ENCODE measurements around the gene WFDC5. TPM values are rescaled to one million over a fixed set of nuclear protein-coding genes. Genes with fewer than 3 reads are reported as not detected.

Gene WFDC5
- total RNA-seq, 2 experiments from 2014 or later: not detected

- CTCF ChIA-PET: interaction anchor here (0.6 to 12.3 kb wide), 15 partner anchors 9 to 1060 kb away, joined by 3 to 122 read pairs (median 4); no protein-coding TSS in a partner anchor
Observed at GRCh38 chr20:45111285-45111684, 3.7 kb downstream of the WFDC5 start.

GRCh38 chr20:45110301-45110700, 4.7 kb downstream of the WFDC5 start:
- CTCF ChIA-PET: interaction anchor here (1.1 to 12.3 kb wide), 6 partner anchors 15 to 661 kb away, joined by 3 to 122 read pairs (median 15); no protein-coding TSS in a partner anchor
- no peak for DNase-seq
- no peaks in the 10 kb centered on the region for H3K9me3 Mint-ChIP-seq (ENCODE audit: low read depth)
- peaks cover 7% of the 10 kb centered on the region for H3K27me3 Mint-ChIP-seq
- ATAC-seq: no peak
- no peaks in the 10 kb centered on the region for H3K36me3 Mint-ChIP-seq
- H3K27ac Mint-ChIP-seq: no peak overlapping the region
- H3K4me1 Mint-ChIP-seq: peaks cover 3% of the 10 kb centered on the region
- no peak overlapping the region for H3K4me3 Mint-ChIP-seq

More at GRCh38 chr20:45111285-45111684, 3.7 kb downstream of the WFDC5 start:
- ATAC-seq (no peak), DNase-seq (no peak)
- Mint-ChIP-seq H3K36me3 (no peaks in the 10 kb centered on the region), H3K9me3 (ENCODE audit: low read depth) (no peaks in the 10 kb centered on the region), H3K4me3 (no peak overlapping the region), H3K4me1 (peaks cover 3% of the 10 kb centered on the region), H3K27me3 (peaks cover 7% of the 10 kb centered on the region), H3K27ac (no peak overlapping the region)

GRCh38 chr20:45109634-45110033, 5.3 kb downstream of the WFDC5 start:
- no peaks in the 10 kb centered on the region for H3K9me3 Mint-ChIP-seq (ENCODE audit: low read depth)
- H3K27me3 Mint-ChIP-seq: peaks cover 12% of the 10 kb centered on the region
- no peak for ATAC-seq
- H3K4me1 Mint-ChIP-seq: no peaks in the 10 kb centered on the region
- no peak overlapping the region for H3K27ac Mint-ChIP-seq
- no peak for DNase-seq
- CTCF ChIA-PET: interaction anchor here (0.5 to 12.3 kb wide), 6 partner anchors 14 to 662 kb away, joined by 3 to 122 read pairs (median 4); no protein-coding TSS in a partner anchor
- H3K36me3 Mint-ChIP-seq: no peaks in the 10 kb centered on the region
- no peak overlapping the region for H3K4me3 Mint-ChIP-seq

GRCh38 chr20:45105317-45105716, 9.7 kb downstream of the WFDC5 start:
- DNase-seq (no peak), ATAC-seq (no peak)
- CTCF ChIA-PET: interaction anchor here (1.2 to 12.3 kb wide), 4 partner anchors 10 to 185 kb away, joined by 3 to 122 read pairs (median 4); no protein-coding TSS in a partner anchor
- no peaks in the 10 kb centered on the region for H3K9me3 Mint-ChIP-seq (ENCODE audit: low read depth)
- no peaks in the 10 kb centered on the region for H3K36me3 Mint-ChIP-seq
- H3K27ac Mint-ChIP-seq: no peak overlapping the region
- peaks cover 35% of the 10 kb centered on the region for H3K27me3 Mint-ChIP-seq
- no peak overlapping the region for H3K4me3 Mint-ChIP-seq
- H3K4me1 Mint-ChIP-seq: peaks cover 4% of the 10 kb centered on the region

GRCh38 chr20:45104786-45105185, 10.2 kb downstream of the WFDC5 start:
- Mint-ChIP-seq H3K27ac (no peak overlapping the region), H3K4me1 (peaks cover 4% of the 10 kb centered on the region), H3K36me3 (no peaks in the 10 kb centered on the region), H3K4me3 (no peak overlapping the region), H3K27me3 (peaks cover 40% of the 10 kb centered on the region), H3K9me3 (ENCODE audit: low read depth) (no peaks in the 10 kb centered on the region)
- no peak for DNase-seq
- no peak for ATAC-seq
- CTCF ChIA-PET: interaction anchor here (1.2 to 12.3 kb wide), 3 partner anchors 9 to 61 kb away, joined by 4 to 122 read pairs (median 8); no protein-coding TSS in a partner anchor

GRCh38 chr20:45103072-45103471, 11.9 kb downstream of the WFDC5 start:
- Mint-ChIP-seq H3K4me3 (no peak overlapping the region), H3K9me3 (ENCODE audit: low read depth) (no peaks in the 10 kb centered on the region), H3K36me3 (no peaks in the 10 kb centered on the region), H3K27me3 (peaks cover 54% of the 10 kb centered on the region), H3K27ac (no peak overlapping the region), H3K4me1 (peaks cover 10% of the 10 kb centered on the region)
- CTCF ChIA-PET: interaction anchor here (1.1 to 2.1 kb wide), 3 partner anchors 8 to 209 kb away, joined by 3 to 8 read pairs (median 5); no protein-coding TSS in a partner anchor
- DNase-seq (no peak), ATAC-seq (no peak)

GRCh38 chr20:45101333-45101850, 13.6 kb downstream of the WFDC5 start:
- Mint-ChIP-seq H3K4me1 (peaks cover 15% of the 10 kb centered on the region), H3K4me3 (no peak overlapping the region), H3K9me3 (ENCODE audit: low read depth) (no peaks in the 10 kb centered on the region), H3K27me3 (peaks cover 58% of the 10 kb centered on the region), H3K36me3 (no peaks in the 10 kb centered on the region), H3K27ac (no peak overlapping the region)
- DNase-seq (no peak), ATAC-seq (no peak)
- CTCF ChIA-PET: interaction anchor here (1.8 to 7.4 kb wide), 2 partner anchors 191 to 352 kb away, joined by 4 to 84 read pairs; no protein-coding TSS in a partner anchor

- H3K4me1 Mint-ChIP-seq: peaks cover 17% of the 10 kb centered on the region
- peaks cover 58% of the 10 kb centered on the region for H3K27me3 Mint-ChIP-seq
- no peaks in the 10 kb centered on the region for H3K9me3 Mint-ChIP-seq (ENCODE audit: low read depth)
- no peak for ATAC-seq
- no peak for DNase-seq
- H3K36me3 Mint-ChIP-seq: no peaks in the 10 kb centered on the region
- H3K27ac Mint-ChIP-seq: no peak within 1 kb of the TSS
- CTCF ChIA-PET: interaction anchor here (1.1 to 10.5 kb wide), 5 partner anchors 10 to 670 kb away, joined by 4 to 122 read pairs (median 5); partner anchors contain the start of gene WFDC5
- no peak within 1 kb of the TSS for H3K4me3 Mint-ChIP-seq
Observed at GRCh38 chr20:45100563-45101245, 14.3 kb downstream of the WFDC5 start, which contains the start of gene KCNS1. KCNS1 (minus strand) TSS chr20:45101127; CDS start chr20:45099236, 1,891 bp downstream.

GRCh38 chr20:45098103-45098773, 16.7 kb downstream of the WFDC5 start:
- ATAC-seq (peak; percentile 37), DNase-seq (no peak)
- Mint-ChIP-seq H3K4me3 (peak overlapping the region; percentile 24), H3K4me1 (peaks cover 18% of the 10 kb centered on the region), H3K27ac (no peak overlapping the region), H3K9me3 (ENCODE audit: low read depth) (no peaks in the 10 kb centered on the region), H3K27me3 (peaks cover 49% of the 10 kb centered on the region), H3K36me3 (no peaks in the 10 kb centered on the region)
- CTCF ChIA-PET: interaction anchor here (0.6 to 10.5 kb wide), 14 partner anchors 12 to 339 kb away, joined by 3 to 150 read pairs (median 10); partner anchors contain the start of genes SYS1 and WFDC5

- Mint-ChIP-seq H3K9me3 (ENCODE audit: low read depth) (no peaks in the 10 kb centered on the region), H3K36me3 (no peaks in the 10 kb centered on the region), H3K27me3 (peaks cover 46% of the 10 kb centered on the region), H3K27ac (peak overlapping the region; percentile 45), H3K4me3 (peak overlapping the region; percentile 19), H3K4me1 (peaks cover 18% of the 10 kb centered on the region)
- CTCF ChIA-PET: interaction anchor here (0.6 to 10.5 kb wide), 22 partner anchors 11 to 339 kb away, joined by 3 to 150 read pairs (median 10); partner anchors contain the start of genes SYS1 and WFDC5
- ATAC-seq: peak; percentile 68
- peak; percentile 72 for DNase-seq
Observed at GRCh38 chr20:45097485-45098102, 17.4 kb downstream of the WFDC5 start.

- H3K4me3 Mint-ChIP-seq: no peak overlapping the region
Observed at GRCh38 chr20:45096781-45097180, 18.2 kb downstream of the WFDC5 start.

GRCh38 chr20:45095805-45096238, 19.2 kb downstream of the WFDC5 start:
- CTCF ChIA-PET: interaction anchor here (0.7 to 10.5 kb wide), 44 partner anchors 9 to 1459 kb away, joined by 3 to 150 read pairs (median 5); partner anchors contain the start of genes PABPC1L and WFDC5

More at GRCh38 chr20:45096781-45097180, 18.2 kb downstream of the WFDC5 start:
- ATAC-seq (no peak), DNase-seq (no peak)
- Mint-ChIP-seq H3K27ac (no peak overlapping the region), H3K9me3 (ENCODE audit: low read depth) (no peaks in the 10 kb centered on the region), H3K36me3 (no peaks in the 10 kb centered on the region), H3K27me3 (peaks cover 41% of the 10 kb centered on the region), H3K4me1 (peaks cover 18% of the 10 kb centered on the region)
- CTCF ChIA-PET: interaction anchor here (0.6 to 10.5 kb wide), 35 partner anchors 10 to 674 kb away, joined by 3 to 150 read pairs (median 6); partner anchors contain the start of genes SYS1 and WFDC5

More at GRCh38 chr20:45095805-45096238, 19.2 kb downstream of the WFDC5 start:
- no peak overlapping the region for H3K27ac Mint-ChIP-seq
- DNase-seq (peak; percentile 72), ATAC-seq (peak; percentile 59)
- H3K4me1 Mint-ChIP-seq: peaks cover 16% of the 10 kb centered on the region
- H3K4me3 Mint-ChIP-seq: no peak overlapping the region
- peaks cover 34% of the 10 kb centered on the region for H3K27me3 Mint-ChIP-seq
- no peaks in the 10 kb centered on the region for H3K9me3 Mint-ChIP-seq (ENCODE audit: low read depth)
- peaks cover under 1% of the 10 kb centered on the region for H3K36me3 Mint-ChIP-seq
